K562 (cell line): ENCODE measurements around the gene RUVBL2. TPM values are rescaled to one million over a fixed set of nuclear protein-coding genes. Genes with fewer than 3 reads are reported as not detected.
A peak's percentile ranks its signal among the peaks of the same experiment; 100 is the strongest.

Source experiments
- ATAC-seq: fragments of 200-7000 bp; cut with Tn5 transposase; 3 replicates; pipeline ENCODE4 v1.9.1; 2020; ENCODE audit warnings: moderate library complexity
- BruUV-seq: library from RNA; stranded (reverse); fragments of 400-500 nt; replicated peaks from 2 replicates; lab custom pipeline; 2021; lab: Mats Ljungman, UMichigan
- CTCF ChIA-PET: fragments of 300-600 bp; formaldehyde crosslinking; extraction: SDS; loops from one replicate; lab custom pipeline; 2021; ENCODE audit warnings: low intra/inter-chr PET ratio; lab: Yijun Ruan, JAX
- POLR2A ChIA-PET: fragments of 300-600, 350-650 bp; sonication (Branson Sonifier 250); formaldehyde crosslinking; extraction: SDS; loops from one replicate; lab custom pipeline; 2021; ENCODE audit warnings: antibody characterized with exemption, inconsistent platforms; lab: Yijun Ruan, JAX
- DNase-seq, 4 experiments: peaks; one replicate each; pipeline versions ENCODE4 v3.0.0 to v3.0.0-alpha.2; 2011 to 2018; ENCODE audit warnings: low spot score in 3 of 4, mixed read lengths in 3 of 4; ENCODE audit errors: extremely low read depth in 1 of 4
- FAIRE-seq: peaks from 2 replicates; lab custom pipeline; 2011; peaks lifted over from hg19 to GRCh38; lab: Jason Lieb, UNC
- H2AFZ ChIP-seq: 2 replicates; pipeline ENCODE4 v1.6.0; 2011; ENCODE audit warnings: low read depth, low read length, control low read depth, inconsistent platforms
- H3K27ac ChIP-seq: fragments of 200-600 bp; 3 replicates; pipeline ENCODE4 v1.8.0; 2011; ENCODE audit warnings: low read depth, mild to moderate bottlenecking, control low read depth, inconsistent platforms, low read length, moderate library complexity, mixed read lengths; ENCODE audit errors: extremely low read depth
- H3K27me3 ChIP-seq, 2 experiments: fragments of 300-600 bp in 1 of 2; 2 replicates in 1 of 2; 3 replicates in 1 of 2; pipeline versions ENCODE4 v1.6.0 to v1.8.0; 2011; ENCODE audit warnings: inconsistent platforms in 2 of 2, low read length in 2 of 2, mild to moderate bottlenecking in 1 of 2, mixed read lengths in 1 of 2, moderate library complexity in 1 of 2; ENCODE audit not compliant: control insufficient read depth in 2 of 2, insufficient read depth in 2 of 2
- H3K36me3 ChIP-seq: fragments of 300-600 bp; 3 replicates; pipeline ENCODE4 v1.8.0; 2011; ENCODE audit warnings: mild to moderate bottlenecking, low read length, inconsistent platforms; ENCODE audit not compliant: control insufficient read depth, insufficient read depth
- H3K4me1 ChIP-seq, 2 experiments: fragments of 200-600 bp in 1 of 2; replicated peaks in 1 of 2; 2 replicates in 1 of 2; 3 replicates in 1 of 2; pipeline versions ENCODE4 v1.5.1 to v1.8.0; 2011; ENCODE audit warnings: inconsistent platforms in 2 of 2, low read length in 2 of 2, mild to moderate bottlenecking in 1 of 2, mixed read lengths in 1 of 2, moderate library complexity in 1 of 2; ENCODE audit not compliant: control insufficient read depth in 2 of 2, insufficient read depth in 2 of 2
- H3K4me2 ChIP-seq: 2 replicates; pipeline ENCODE4 v1.6.1; 2011; ENCODE audit warnings: low read length, control low read depth, inconsistent platforms, mixed read lengths; ENCODE audit not compliant: insufficient read depth
- H3K4me3 ChIP-seq: fragments of 200-600 bp; sonication (generic), shearing (Covaris generic); 2 replicates; pipeline ENCODE4 v1.5.1; 2016; ENCODE audit warnings: control low read depth, inconsistent platforms
- H3K79me2 ChIP-seq: fragments of 200-600 bp; 3 replicates; pipeline ENCODE4 v1.8.0; 2011; ENCODE audit warnings: low read length, inconsistent platforms; ENCODE audit not compliant: control insufficient read depth, insufficient read depth
- H3K9ac ChIP-seq, 2 experiments: 2 replicates each; pipeline versions ENCODE4 v1.6.0 to v1.6.1; 2011; ENCODE audit warnings: low read depth in 2 of 2, low read length in 2 of 2, control low read depth in 1 of 2, inconsistent platforms in 1 of 2, mild to moderate bottlenecking in 1 of 2, mixed read lengths in 1 of 2; ENCODE audit not compliant: insufficient read depth in 1 of 2
- H3K9me1 ChIP-seq: one replicate; pipeline ENCODE4 v1.6.0; 2011; ENCODE audit warnings: inconsistent platforms, mild to moderate bottlenecking, low read length, moderate library complexity; ENCODE audit not compliant: control insufficient read depth, insufficient read depth
- H3K9me3 ChIP-seq: replicated peaks from 2 replicates; pipeline ENCODE4 v1.5.1; 2011; ENCODE audit warnings: low read depth, low read length, inconsistent platforms; ENCODE audit not compliant: control insufficient read depth, insufficient read depth
- H4K20me1 ChIP-seq: replicated peaks from 2 replicates; pipeline ENCODE4 v1.6.1; 2011; ENCODE audit warnings: low read length, inconsistent platforms, mixed read lengths; ENCODE audit not compliant: control insufficient read depth, insufficient read depth
- RBM25 ChIP-seq: fragments of 200-400 bp; formaldehyde crosslinking; IDR thresholded peaks from 2 replicates; pipeline ENCODE4 v1.6.1; 2018; ENCODE audit warnings: low read length, low read depth, moderate library complexity; ENCODE audit not compliant: severe bottlenecking
- ZNF121 ChIP-seq: sonication (generic); formaldehyde crosslinking; conservative IDR thresholded peaks from 2 replicates; pipeline ENCODE4 v1.8.0; 2022; ENCODE audit warnings: missing genetic modification reagents
- WGBS: fragments of 100-300 bp; shearing (Covaris generic); methylation state at CpG from one replicate; pipeline ENCODE4 v1.1.6; 2016; ENCODE audit warnings: low coverage, mixed read lengths; ENCODE audit not compliant: insufficient coverage; ENCODE audit errors: missing lambda C conversion rate; 5-methylcytosine and 5-hydroxymethylcytosine counted together
- in situ Hi-C: fragments of 300-500 bp; cut with MboI; formaldehyde crosslinking; loops from 4 replicates; pipeline ENCODE4 v1.15.0; 2018; ENCODE audit warnings: inconsistent platforms, mixed read lengths
- intact Hi-C: fragments of 100-400 bp; cut with micrococcal nuclease; formaldehyde crosslinking; loops from 2 replicates; pipeline ENCODE4 v1.14.2; 2022
- polyA plus RNA-seq, 8 experiments: library from polyadenylated mRNA; depleted of rRNA in 4 of 8; stranded (reverse) in 5 of 8; unstranded in 3 of 8; fragments of >200 nt; fragmentation: Nextera tagmentation in 2 of 8; fragmentation: Illumina TruSeq in 1 of 8; extraction: Ambion mirVana in 2 of 8; extraction: Trizol in 1 of 8; gene quantifications; 2 replicates each; pipeline versions ENCODE4 v1.2.1 to v1.2.3, GENCODE V29; 2011 to 2014; ENCODE audit warnings: inconsistent platforms in 1 of 8, missing spikeins in 1 of 8
- total RNA-seq, 7 experiments: library from RNA; depleted of rRNA in 6 of 7; stranded (reverse); fragments of >200 nt in 6 of 7; fragmentation: Illumina TruSeq in 2 of 7; extraction: Trizol in 2 of 7; gene quantifications; 2 replicates each; pipeline versions ENCODE4 v1.2.1 to v1.2.3, GENCODE V29; 2011 to 2021; ENCODE audit warnings: low replicate concordance in 1 of 7
- TF ChIP-seq, protein P1 (sequence below): fragments of 250-450 bp; sonication (Bioruptor Pico); IDR thresholded peaks from 2 replicates; pipeline ENCODE4 v1.4.0; 2020; ENCODE audit warnings: mild to moderate bottlenecking, moderate library complexity

RUVBL2 gene
- total and polyA plus RNA-seq, 9 of the 15 experiments (the other 6 are each of a cell fraction or from before 2014, with no cell fraction given), result 71.4 to 453 (median 237) TPM

DNA sequence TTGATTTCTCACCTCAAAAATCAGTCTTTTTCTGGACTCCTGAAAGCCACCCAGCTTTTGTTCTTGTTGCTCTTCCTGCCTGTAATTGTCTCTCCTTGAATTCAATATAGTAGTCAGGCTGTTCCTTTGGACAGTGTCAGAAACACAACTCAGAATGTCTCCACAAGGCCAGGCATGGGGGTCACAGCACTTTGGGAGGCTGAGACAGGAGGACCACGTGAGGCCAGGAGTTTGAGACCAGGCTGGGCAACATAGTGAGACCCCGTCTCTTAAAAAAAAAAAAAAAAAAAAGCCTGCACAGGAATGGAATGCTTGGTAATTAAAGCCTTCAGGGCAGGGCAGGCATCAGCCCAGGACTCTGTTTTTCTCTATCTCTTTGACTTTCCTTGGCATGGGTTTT lies 47.9 kb upstream of the RUVBL2 start:
- in situ Hi-C loops, result no loop called here
- Histone ChIP-seq H3K9ac (no peak overlapping the region), H3K4me2 (no peak overlapping the region)
- no peak for DNase-seq
- no peak for FAIRE-seq
- TF ChIP-seq ZNF121 (CRISPR knock-in tag) (peak; percentile 88), RBM25 (peak; percentile 19)
- TF ChIP-seq, protein P1, sequence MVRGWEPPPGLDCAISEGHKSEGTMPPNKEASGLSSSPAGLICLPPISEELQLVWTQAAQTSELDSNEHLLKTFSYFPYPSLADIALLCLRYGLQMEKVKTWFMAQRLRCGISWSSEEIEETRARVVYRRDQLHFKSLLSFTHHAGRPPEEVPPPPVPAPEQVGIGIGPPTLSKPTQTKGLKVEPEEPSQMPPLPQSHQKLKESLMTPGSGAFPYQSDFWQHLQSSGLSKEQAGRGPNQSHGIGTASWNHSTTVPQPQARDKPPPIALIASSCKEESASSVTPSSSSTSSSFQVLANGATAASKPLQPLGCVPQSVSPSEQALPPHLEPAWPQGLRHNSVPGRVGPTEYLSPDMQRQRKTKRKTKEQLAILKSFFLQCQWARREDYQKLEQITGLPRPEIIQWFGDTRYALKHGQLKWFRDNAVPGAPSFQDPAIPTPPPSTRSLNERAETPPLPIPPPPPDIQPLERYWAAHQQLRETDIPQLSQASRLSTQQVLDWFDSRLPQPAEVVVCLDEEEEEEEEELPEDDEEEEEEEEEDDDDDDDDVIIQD (CRISPR knock-in tag), result no peak
- TF ChIP-seq, all 486 proteins: peak for 2
- Histone ChIP-seq H3K27me3 (no peaks in the 10 kb centered on the region), H3K79me2 (no peaks in the 10 kb centered on the region), H3K9me1 (no peaks in the 10 kb centered on the region), H3K36me3 (no peaks in the 10 kb centered on the region; the same call in 2 of the 3 replicates), H3K9me3 (peaks cover 11% of the 10 kb centered on the region), H3K27ac (no peak overlapping the region), H3K4me3 (no peak overlapping the region), H2AFZ (no peak overlapping the region), H3K4me1 (peaks cover 14 to 23% of the 10 kb centered on the region in 2 experiments; a peak in 4 of 5 replicates), H4K20me1 (no peaks in the 10 kb centered on the region)
- WGBS, result 43% methylated on average over 2 of the region's 2 CpGs
- no peak for ATAC-seq
- BruUV-seq, result no TSS peak
- ChIA-PET CTCF (no interaction called here), POLR2A (interaction anchor here (0.6 to 2.8 kb wide), 3 partner anchors 8 to 22 kb away, joined by 4 to 8 read pairs (median 7); partner anchors contain the start of gene BAX)
- intact Hi-C loops, result no loop called here
